VCaP (cell line): ENCODE results near the gene UBE2E2.

Experiments
- H3K27ac ChIP-seq: fragments of 450-650 bp; 2 replicates; pipeline ENCODE4 v1.5.1; 2017
- TF ChIP-seq, protein P1 (sequence below): fragments of 450-650 bp; conservative IDR thresholded peaks from 2 replicates; pipeline ENCODE4 v1.5.1; 2017; ENCODE audit warnings: mild to moderate bottlenecking, moderate library complexity

UBE2E2 gene

GRCh38 chr3:23275814-23276213 lies 72.7 kb downstream of the UBE2E2 start:
- TF ChIP-seq, protein P1, sequence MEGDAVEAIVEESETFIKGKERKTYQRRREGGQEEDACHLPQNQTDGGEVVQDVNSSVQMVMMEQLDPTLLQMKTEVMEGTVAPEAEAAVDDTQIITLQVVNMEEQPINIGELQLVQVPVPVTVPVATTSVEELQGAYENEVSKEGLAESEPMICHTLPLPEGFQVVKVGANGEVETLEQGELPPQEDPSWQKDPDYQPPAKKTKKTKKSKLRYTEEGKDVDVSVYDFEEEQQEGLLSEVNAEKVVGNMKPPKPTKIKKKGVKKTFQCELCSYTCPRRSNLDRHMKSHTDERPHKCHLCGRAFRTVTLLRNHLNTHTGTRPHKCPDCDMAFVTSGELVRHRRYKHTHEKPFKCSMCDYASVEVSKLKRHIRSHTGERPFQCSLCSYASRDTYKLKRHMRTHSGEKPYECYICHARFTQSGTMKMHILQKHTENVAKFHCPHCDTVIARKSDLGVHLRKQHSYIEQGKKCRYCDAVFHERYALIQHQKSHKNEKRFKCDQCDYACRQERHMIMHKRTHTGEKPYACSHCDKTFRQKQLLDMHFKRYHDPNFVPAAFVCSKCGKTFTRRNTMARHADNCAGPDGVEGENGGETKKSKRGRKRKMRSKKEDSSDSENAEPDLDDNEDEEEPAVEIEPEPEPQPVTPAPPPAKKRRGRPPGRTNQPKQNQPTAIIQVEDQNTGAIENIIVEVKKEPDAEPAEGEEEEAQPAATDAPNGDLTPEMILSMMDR, result no peak
- H3K27ac ChIP-seq, result peak overlapping the region; percentile 45

GRCh38 chr3:23276913-23277658 lies 74.0 kb downstream of the UBE2E2 start:
- TF ChIP-seq, protein P1, result no peak
- peak overlapping the region; percentile 45 for H3K27ac ChIP-seq

GRCh38 chr3:23277688-23278087 lies 74.6 kb downstream of the UBE2E2 start:
- TF ChIP-seq, protein P1, result no peak
- peak overlapping the region; percentile 45 for H3K27ac ChIP-seq

- H3K27ac ChIP-seq, result no peak overlapping the region
- TF ChIP-seq, protein P1, result no peak
Measured at GRCh38 chr3:23283625-23284024, 80.5 kb downstream of the UBE2E2 start.

DNA sequence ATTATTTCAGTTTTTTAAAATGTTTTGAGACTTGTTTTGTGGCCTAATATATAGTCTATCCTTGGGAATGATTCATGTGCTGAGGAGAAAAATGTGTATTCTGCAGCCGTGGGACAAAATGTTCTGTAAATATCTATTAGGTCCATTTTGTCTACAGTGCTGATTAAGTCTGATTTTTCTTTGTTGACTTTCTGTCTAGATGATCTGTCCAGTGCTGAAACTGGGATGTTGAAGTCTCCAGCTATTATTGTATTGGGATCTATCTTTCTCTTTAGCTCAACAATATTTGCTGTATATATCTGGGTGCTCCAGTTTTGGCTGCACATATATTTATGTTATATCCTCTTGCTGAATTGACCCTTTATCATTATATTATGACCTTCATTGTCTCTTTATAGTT lies 85.2 kb downstream of the UBE2E2 start:
- no peak overlapping the region for H3K27ac ChIP-seq
- TF ChIP-seq, protein P1, result no peak

GRCh38 chr3:23288715-23289114 lies 85.6 kb downstream of the UBE2E2 start:
- H3K27ac ChIP-seq, result no peak overlapping the region
- TF ChIP-seq, protein P1, result no peak

- TF ChIP-seq, protein P1, result no peak
- peak overlapping the region; percentile 35; the same call in 1 of the 2 replicates for H3K27ac ChIP-seq
Measured at GRCh38 chr3:23292432-23292831, 89.3 kb downstream of the UBE2E2 start.
